K562 (cell line): ENCODE measurements around the gene PMF1. TPM values are rescaled to one million over a fixed set of nuclear protein-coding genes. Genes with fewer than 3 reads are reported as not detected.

Source experiments
- ATAC-seq: fragments of 200-7000 bp; cut with Tn5 transposase; 3 replicates; pipeline ENCODE4 v1.9.1; 2020; ENCODE audit warnings: moderate library complexity
- Bru-seq: library from RNA; stranded (reverse); fragments of 400-500 nt; gene quantifications from one replicate; lab custom pipeline; 2021; lab: Mats Ljungman, UMichigan
- BruChase-seq, 2 experiments: library from RNA; stranded (reverse); fragments of 400-500 nt; gene quantifications; one replicate each; lab custom pipeline; 2021; lab: Mats Ljungman, UMichigan
- BruUV-seq: library from RNA; stranded (reverse); fragments of 400-500 nt; replicated peaks from 2 replicates; lab custom pipeline; 2021; lab: Mats Ljungman, UMichigan
- CTCF ChIA-PET: fragments of 300-600 bp; formaldehyde crosslinking; extraction: SDS; loops from one replicate; lab custom pipeline; 2021; ENCODE audit warnings: low intra/inter-chr PET ratio; lab: Yijun Ruan, JAX
- POLR2A ChIA-PET: fragments of 300-600, 350-650 bp; sonication (Branson Sonifier 250); formaldehyde crosslinking; extraction: SDS; loops from one replicate; lab custom pipeline; 2021; ENCODE audit warnings: antibody characterized with exemption, inconsistent platforms; lab: Yijun Ruan, JAX
- DNase-seq, 4 experiments: peaks; one replicate each; pipeline versions ENCODE4 v3.0.0 to v3.0.0-alpha.2; 2011 to 2018; ENCODE audit warnings: low spot score in 3 of 4, mixed read lengths in 3 of 4; ENCODE audit errors: extremely low read depth in 1 of 4
- FAIRE-seq: peaks from 2 replicates; lab custom pipeline; 2011; peaks lifted over from hg19 to GRCh38; lab: Jason Lieb, UNC
- H2AFZ ChIP-seq: 2 replicates; pipeline ENCODE4 v1.6.0; 2011; ENCODE audit warnings: low read depth, low read length, control low read depth, inconsistent platforms
- H3K27ac ChIP-seq: fragments of 200-600 bp; 3 replicates; pipeline ENCODE4 v1.8.0; 2011; ENCODE audit warnings: low read depth, mild to moderate bottlenecking, control low read depth, inconsistent platforms, low read length, moderate library complexity, mixed read lengths; ENCODE audit errors: extremely low read depth
- H3K27me3 ChIP-seq, 2 experiments: fragments of 300-600 bp in 1 of 2; 2 replicates in 1 of 2; 3 replicates in 1 of 2; pipeline versions ENCODE4 v1.6.0 to v1.8.0; 2011; ENCODE audit warnings: inconsistent platforms in 2 of 2, low read length in 2 of 2, mild to moderate bottlenecking in 1 of 2, mixed read lengths in 1 of 2, moderate library complexity in 1 of 2; ENCODE audit not compliant: control insufficient read depth in 2 of 2, insufficient read depth in 2 of 2
- H3K36me3 ChIP-seq: fragments of 300-600 bp; 3 replicates; pipeline ENCODE4 v1.8.0; 2011; ENCODE audit warnings: mild to moderate bottlenecking, low read length, inconsistent platforms; ENCODE audit not compliant: control insufficient read depth, insufficient read depth
- H3K4me1 ChIP-seq, 2 experiments: fragments of 200-600 bp in 1 of 2; replicated peaks in 1 of 2; 2 replicates in 1 of 2; 3 replicates in 1 of 2; pipeline versions ENCODE4 v1.5.1 to v1.8.0; 2011; ENCODE audit warnings: inconsistent platforms in 2 of 2, low read length in 2 of 2, mild to moderate bottlenecking in 1 of 2, mixed read lengths in 1 of 2, moderate library complexity in 1 of 2; ENCODE audit not compliant: control insufficient read depth in 2 of 2, insufficient read depth in 2 of 2
- H3K4me2 ChIP-seq: 2 replicates; pipeline ENCODE4 v1.6.1; 2011; ENCODE audit warnings: low read length, control low read depth, inconsistent platforms, mixed read lengths; ENCODE audit not compliant: insufficient read depth
- H3K4me3 ChIP-seq: fragments of 200-600 bp; sonication (generic), shearing (Covaris generic); 2 replicates; pipeline ENCODE4 v1.5.1; 2016; ENCODE audit warnings: control low read depth, inconsistent platforms
- H3K79me2 ChIP-seq: fragments of 200-600 bp; 3 replicates; pipeline ENCODE4 v1.8.0; 2011; ENCODE audit warnings: low read length, inconsistent platforms; ENCODE audit not compliant: control insufficient read depth, insufficient read depth
- H3K9ac ChIP-seq, 2 experiments: 2 replicates each; pipeline versions ENCODE4 v1.6.0 to v1.6.1; 2011; ENCODE audit warnings: low read depth in 2 of 2, low read length in 2 of 2, control low read depth in 1 of 2, inconsistent platforms in 1 of 2, mild to moderate bottlenecking in 1 of 2, mixed read lengths in 1 of 2; ENCODE audit not compliant: insufficient read depth in 1 of 2
- H3K9me1 ChIP-seq: one replicate; pipeline ENCODE4 v1.6.0; 2011; ENCODE audit warnings: inconsistent platforms, mild to moderate bottlenecking, low read length, moderate library complexity; ENCODE audit not compliant: control insufficient read depth, insufficient read depth
- H3K9me3 ChIP-seq: replicated peaks from 2 replicates; pipeline ENCODE4 v1.5.1; 2011; ENCODE audit warnings: low read depth, low read length, inconsistent platforms; ENCODE audit not compliant: control insufficient read depth, insufficient read depth
- H4K20me1 ChIP-seq: replicated peaks from 2 replicates; pipeline ENCODE4 v1.6.1; 2011; ENCODE audit warnings: low read length, inconsistent platforms, mixed read lengths; ENCODE audit not compliant: control insufficient read depth, insufficient read depth
- ATF3 ChIP-seq, 2 experiments: fragments of 450-650 bp in 1 of 2; sonication (generic) in 1 of 2; formaldehyde crosslinking in 1 of 2; IDR thresholded peaks in 1 of 2; conservative IDR thresholded peaks in 1 of 2; 2 replicates each; pipeline versions ENCODE4 v1.6.1 to v1.8.1; 2016 to 2023; ENCODE audit warnings: mild to moderate bottlenecking in 2 of 2, moderate library complexity in 2 of 2, inconsistent platforms in 1 of 2, missing genetic modification reagents in 1 of 2
- TAF9B ChIP-seq: fragments of 450-650 bp; IDR thresholded peaks from 2 replicates; pipeline ENCODE4 v1.6.1; 2018; ENCODE audit warnings: mild to moderate bottlenecking; ENCODE audit not compliant: partially characterized antibody
- WGBS: fragments of 100-300 bp; shearing (Covaris generic); methylation state at CpG from one replicate; pipeline ENCODE4 v1.1.6; 2016; ENCODE audit warnings: low coverage, mixed read lengths; ENCODE audit not compliant: insufficient coverage; ENCODE audit errors: missing lambda C conversion rate; 5-methylcytosine and 5-hydroxymethylcytosine counted together
- in situ Hi-C: fragments of 300-500 bp; cut with MboI; formaldehyde crosslinking; loops from 4 replicates; pipeline ENCODE4 v1.15.0; 2018; ENCODE audit warnings: inconsistent platforms, mixed read lengths
- intact Hi-C: fragments of 100-400 bp; cut with micrococcal nuclease; formaldehyde crosslinking; loops from 2 replicates; pipeline ENCODE4 v1.14.2; 2022
- long read RNA-seq, 3 experiments: library from polyadenylated mRNA in 2 of 3; library from RNA in 1 of 3; unstranded in 2 of 3; stranded (forward) in 1 of 3; transcript quantifications; one replicate each; pipeline ENCODE4 v2.0.0, GENCODE V29; 2019 to 2022
- polyA minus RNA-seq, 3 experiments: library from RNA; depleted of rRNA, polyadenylated mRNA; stranded (reverse); fragments of >200 nt; gene quantifications; 2 replicates each; pipeline ENCODE4 v1.2.3, GENCODE V29; 2011
- polyA plus RNA-seq, 8 experiments: library from polyadenylated mRNA; depleted of rRNA in 4 of 8; stranded (reverse) in 5 of 8; unstranded in 3 of 8; fragments of >200 nt; fragmentation: Nextera tagmentation in 2 of 8; fragmentation: Illumina TruSeq in 1 of 8; extraction: Ambion mirVana in 2 of 8; extraction: Trizol in 1 of 8; gene quantifications; 2 replicates each; pipeline versions ENCODE4 v1.2.1 to v1.2.3, GENCODE V29; 2011 to 2014; ENCODE audit warnings: inconsistent platforms in 1 of 8, missing spikeins in 1 of 8
- total RNA-seq, 7 experiments: library from RNA; depleted of rRNA in 6 of 7; stranded (reverse); fragments of >200 nt in 6 of 7; fragmentation: Illumina TruSeq in 2 of 7; extraction: Trizol in 2 of 7; gene quantifications; 2 replicates each; pipeline versions ENCODE4 v1.2.1 to v1.2.3, GENCODE V29; 2011 to 2021; ENCODE audit warnings: low replicate concordance in 1 of 7
- TF ChIP-seq, protein P1 (sequence below): IDR thresholded peaks from 2 replicates; pipeline ENCODE4 v1.6.1; 2011; ENCODE audit not compliant: insufficient read length; ENCODE audit errors: extremely low read depth

The PMF1 gene, protein sequence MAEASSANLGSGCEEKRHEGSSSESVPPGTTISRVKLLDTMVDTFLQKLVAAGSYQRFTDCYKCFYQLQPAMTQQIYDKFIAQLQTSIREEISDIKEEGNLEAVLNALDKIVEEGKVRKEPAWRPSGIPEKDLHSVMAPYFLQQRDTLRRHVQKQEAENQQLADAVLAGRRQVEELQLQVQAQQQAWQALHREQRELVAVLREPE
- total RNA-seq (2011; cell fraction: chromatin; rRNA removed; ENCODE audit: low replicate concordance) = 31.8 and 57.2 TPM in 2 replicates
- 34.9 and 36.7 TPM in 2 replicates for total RNA-seq (2011; cell fraction: nucleolus; rRNA removed)
- 40.1 and 51.5 TPM in 2 replicates for total RNA-seq (2011; cell fraction: nucleoplasm; rRNA removed)
- total RNA-seq (2014; rRNA removed) (88.4 and 88.8 TPM in 2 replicates), total RNA-seq (2014; rRNA removed; fragmentation: Illumina TruSeq; extraction: Trizol) (44.2 and 50.3 TPM in 2 replicates), total RNA-seq (2015; rRNA removed; fragmentation: Illumina TruSeq; extraction: Trizol) (61.5 and 63.0 TPM in 2 replicates), total RNA-seq (2021) (69.8 and 71.0 TPM in 2 replicates), polyA plus RNA-seq (2011; rRNA removed) (74.1 and 79.0 TPM in 2 replicates), polyA plus RNA-seq (2014; fragmentation: Illumina TruSeq; extraction: Trizol) (80.5 and 82.2 TPM in 2 replicates), polyA plus RNA-seq (2014; fragmentation: Nextera tagmentation; extraction: Ambion mirVana) (10 to 100 TPM in 1 of 2 experiments, 1 to 10 TPM in 1; 9.4 to 18.9 TPM), polyA plus RNA-seq (2014; rRNA removed) (89.5 and 92.9 TPM in 2 replicates), polyA minus RNA-seq (2011; rRNA and poly(A)+ RNA removed) (28.4 and 28.8 TPM in 2 replicates), Bru-seq, nascent RNA (percentile 75 among the genes with signal in this experiment), BruChase-seq, experiment 1, labeled RNA remaining after a 2-hour chase (percentile 85 among the genes with signal in this experiment), BruChase-seq, experiment 2, labeled RNA remaining after a 6-hour chase (percentile 82 among the genes with signal in this experiment)
- polyA plus RNA-seq (2011; cell fraction: cytosol; rRNA removed) = 146 and 169 TPM in 2 replicates
- 53.6 and 54.3 TPM in 2 replicates for polyA plus RNA-seq (2011; cell fraction: nucleus; rRNA removed)
- polyA plus RNA-seq (2012) = 52.9 and 60.4 TPM in 2 replicates
- polyA minus RNA-seq (2011; cell fraction: cytosol; rRNA and poly(A)+ RNA removed) = 22.6 and 27.6 TPM in 2 replicates
- polyA minus RNA-seq (2011; cell fraction: nucleus; rRNA and poly(A)+ RNA removed) = 7.7 and 9.9 TPM in 2 replicates
- long read RNA-seq, experiment 1, transcript PMF1-202 (5 exons, 1,068 nt) = major isoform, 87 of 99 reads
- long read RNA-seq, experiment 1, partial matches to known transcripts = 9 of 99 reads
- long read RNA-seq, experiment 1, other reads (novel, unspliced or antisense) = 0 of 99 reads
- long read RNA-seq, experiment 2, transcript PMF1-202 (5 exons, 1,068 nt) = major isoform, 68 of 103 reads
- long read RNA-seq, experiment 2, partial matches to known transcripts = 17 of 103 reads
- long read RNA-seq, experiment 2, other reads (novel, unspliced or antisense) = 17 of 103 reads
- long read RNA-seq, experiment 3, transcript PMF1-202 (5 exons, 1,068 nt) = major isoform, 91 of 100 reads
- long read RNA-seq, experiment 3, partial matches to known transcripts = 1 of 100 reads
- long read RNA-seq, experiment 3, other reads (novel, unspliced or antisense) = 7 of 100 reads

GRCh38 chr1:156212833-156213643 lies at the start of gene PMF1:
PMF1 (plus strand) TSS chr1:156213007; CDS start chr1:156213016, 9 bp downstream.
- H3K4me1 ChIP-seq = peaks cover 11 to 17% of the 10 kb centered on the region in 2 experiments; a peak in 4 of 5 replicates
- no peaks in the 10 kb centered on the region for H4K20me1 ChIP-seq
- under 1% methylated on average over 50 of the region's 61 CpGs for WGBS
- DNase-seq (peak; percentile 97 to 99 (median 98)), ATAC-seq (peak; percentile 98), FAIRE-seq (no peak)
- H3K36me3 ChIP-seq = peaks cover 55% of the 10 kb centered on the region
- H3K4me2 ChIP-seq = peak within 1 kb of the TSS; percentile 97
- ChIA-PET CTCF (no interaction called here), POLR2A (interaction anchor here (0.6 to 2.9 kb wide), 37 partner anchors 9 to 704 kb away, joined by 3 to 62 read pairs (median 4); partner anchors contain the start of genes LMNA, PAQR6, SLC25A44 and SMG5)
- H3K9me3 ChIP-seq = no peaks in the 10 kb centered on the region
- in situ Hi-C loops (no loop called here), intact Hi-C loops (loop anchor here (2.0 to 5.0 kb wide), 2 partner anchors 20 to 66 kb away; no protein-coding TSS in a partner anchor)
- BruUV-seq = TSS peak; percentile 82
- peak within 1 kb of the TSS; percentile 78 for H3K4me3 ChIP-seq
- peak within 1 kb of the TSS; percentile 97 to 99 for H3K9ac ChIP-seq
- no peaks in the 10 kb centered on the region for H3K9me1 ChIP-seq
- peak within 1 kb of the TSS; percentile 100 for H3K27ac ChIP-seq
- no peaks in the 10 kb centered on the region for H3K27me3 ChIP-seq
- H2AFZ ChIP-seq = peak within 1 kb of the TSS; percentile 100
- H3K79me2 ChIP-seq = peaks cover 31% of the 10 kb centered on the region
- TF ChIP-seq, protein P1, sequence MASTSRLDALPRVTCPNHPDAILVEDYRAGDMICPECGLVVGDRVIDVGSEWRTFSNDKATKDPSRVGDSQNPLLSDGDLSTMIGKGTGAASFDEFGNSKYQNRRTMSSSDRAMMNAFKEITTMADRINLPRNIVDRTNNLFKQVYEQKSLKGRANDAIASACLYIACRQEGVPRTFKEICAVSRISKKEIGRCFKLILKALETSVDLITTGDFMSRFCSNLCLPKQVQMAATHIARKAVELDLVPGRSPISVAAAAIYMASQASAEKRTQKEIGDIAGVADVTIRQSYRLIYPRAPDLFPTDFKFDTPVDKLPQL = peak; percentile 49
- TF ChIP-seq TAF9B (peak; percentile 94), ATF3 (IDR thresholded peaks at IDR 0.05) (peak; percentile 45; the same call in 1 of the 2 replicates), ATF3 (CRISPR knock-in tag; conservative IDR thresholded peaks at IDR 0.05) (peak; percentile 27; the same call in 1 of the 2 replicates)
